Activated CD8-positive, alpha-beta memory T cell treated with anti-CD3 and anti-CD28 coated beads, Interleukin-2, amount 50 U/mL, for 24 hours (primary cell): ENCODE measurements around the gene TMEM80.

Experiments used
- DNase-seq: peaks from one replicate; pipeline ENCODE4 v3.0.0-alpha.2; 2020; ENCODE audit errors: extremely low read depth

Gene TMEM80

DNA sequence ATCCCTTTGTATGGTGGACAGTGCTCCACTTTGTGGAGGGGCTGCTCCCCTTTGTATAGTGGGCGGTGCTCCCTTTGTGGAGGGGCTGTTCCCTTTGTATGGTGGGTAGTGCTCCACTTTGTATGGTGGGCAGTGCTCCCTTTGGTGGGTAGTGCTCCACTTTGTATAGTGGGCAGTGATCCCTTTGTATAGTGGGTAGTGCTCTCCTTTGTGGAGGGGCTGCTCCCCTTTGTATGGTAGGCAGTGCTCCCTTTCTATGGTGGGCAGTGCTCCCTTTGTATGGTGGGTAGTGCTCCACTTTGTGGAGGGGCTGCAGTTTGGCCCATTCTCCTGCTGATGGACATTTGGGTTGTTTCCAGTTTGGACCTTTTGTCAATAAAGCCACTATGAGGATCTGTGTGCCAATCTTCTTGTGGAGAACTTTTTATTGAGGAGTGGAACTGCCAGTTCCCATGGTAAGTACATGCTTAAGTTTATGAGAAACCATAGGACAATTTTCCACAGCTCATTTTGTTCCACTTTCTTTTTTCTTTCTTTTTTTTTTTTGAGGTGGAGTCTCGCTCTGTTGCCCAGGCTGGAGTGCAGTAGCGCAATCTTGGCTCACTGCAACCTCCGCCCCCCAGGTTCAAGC lies 47.1 kb downstream of the TMEM80 start:
- no peak for DNase-seq

DNA sequence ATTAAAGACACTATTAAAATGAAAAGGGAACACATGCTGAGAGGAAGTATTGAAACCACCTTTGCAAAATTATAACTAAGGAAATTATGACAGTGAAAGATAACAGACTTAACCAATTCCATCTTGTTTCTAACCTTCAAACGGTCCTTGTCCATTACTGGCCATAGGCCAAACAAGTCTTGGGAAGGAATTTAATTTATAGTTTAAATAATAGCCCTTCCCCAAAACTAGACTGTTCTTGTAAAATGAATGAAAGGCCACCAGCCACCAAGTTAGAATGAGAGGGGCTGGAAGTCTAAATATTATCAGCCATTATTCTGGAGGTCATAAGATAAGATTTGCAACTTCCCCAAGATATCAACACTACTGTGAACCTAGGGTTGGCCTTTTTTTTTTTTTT lies 49.8 kb downstream of the TMEM80 start:
- DNase-seq: no peak

DNA sequence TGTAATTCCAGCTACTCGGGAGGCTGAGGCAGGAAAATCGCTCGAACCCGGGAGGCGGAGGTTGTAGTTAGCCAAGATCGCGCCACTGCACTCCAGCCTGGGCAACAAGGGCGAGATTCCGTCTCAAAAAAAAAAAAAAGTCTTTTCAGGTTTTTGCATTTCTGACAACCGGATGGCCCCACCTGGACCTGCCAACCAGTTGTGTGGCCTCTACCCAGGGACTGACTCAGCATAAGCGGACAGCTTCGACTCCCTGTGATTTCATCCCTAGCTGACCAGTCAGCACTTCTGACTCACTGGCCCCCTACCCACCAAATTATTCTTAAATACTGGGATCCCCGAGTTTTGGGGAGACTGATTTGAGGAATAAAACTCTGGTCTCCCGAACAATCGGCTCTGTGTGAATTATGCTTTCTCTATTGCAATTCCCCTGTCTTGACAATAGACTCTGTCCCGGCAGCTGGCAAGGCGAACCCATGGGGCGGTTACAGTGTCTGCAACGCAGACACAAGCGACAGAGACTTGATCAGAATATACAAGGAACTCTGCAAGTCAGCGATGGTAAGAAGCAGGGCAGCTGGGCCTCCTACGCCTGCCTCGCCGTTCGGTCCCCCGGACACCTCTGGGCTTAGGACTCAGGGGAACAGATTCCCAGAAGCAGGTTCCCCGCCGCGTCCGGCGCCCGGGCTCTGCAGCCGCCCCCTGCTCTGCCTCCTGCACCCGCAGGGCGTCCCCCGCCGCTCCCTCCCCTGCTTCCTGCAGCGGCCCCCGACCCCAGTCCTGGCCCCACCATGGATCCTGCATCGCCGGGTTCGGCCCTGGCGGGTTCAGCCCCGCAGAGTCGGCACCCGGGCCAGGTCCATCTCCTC lies 50.9 kb downstream of the TMEM80 start:
- no peak for DNase-seq

DNA sequence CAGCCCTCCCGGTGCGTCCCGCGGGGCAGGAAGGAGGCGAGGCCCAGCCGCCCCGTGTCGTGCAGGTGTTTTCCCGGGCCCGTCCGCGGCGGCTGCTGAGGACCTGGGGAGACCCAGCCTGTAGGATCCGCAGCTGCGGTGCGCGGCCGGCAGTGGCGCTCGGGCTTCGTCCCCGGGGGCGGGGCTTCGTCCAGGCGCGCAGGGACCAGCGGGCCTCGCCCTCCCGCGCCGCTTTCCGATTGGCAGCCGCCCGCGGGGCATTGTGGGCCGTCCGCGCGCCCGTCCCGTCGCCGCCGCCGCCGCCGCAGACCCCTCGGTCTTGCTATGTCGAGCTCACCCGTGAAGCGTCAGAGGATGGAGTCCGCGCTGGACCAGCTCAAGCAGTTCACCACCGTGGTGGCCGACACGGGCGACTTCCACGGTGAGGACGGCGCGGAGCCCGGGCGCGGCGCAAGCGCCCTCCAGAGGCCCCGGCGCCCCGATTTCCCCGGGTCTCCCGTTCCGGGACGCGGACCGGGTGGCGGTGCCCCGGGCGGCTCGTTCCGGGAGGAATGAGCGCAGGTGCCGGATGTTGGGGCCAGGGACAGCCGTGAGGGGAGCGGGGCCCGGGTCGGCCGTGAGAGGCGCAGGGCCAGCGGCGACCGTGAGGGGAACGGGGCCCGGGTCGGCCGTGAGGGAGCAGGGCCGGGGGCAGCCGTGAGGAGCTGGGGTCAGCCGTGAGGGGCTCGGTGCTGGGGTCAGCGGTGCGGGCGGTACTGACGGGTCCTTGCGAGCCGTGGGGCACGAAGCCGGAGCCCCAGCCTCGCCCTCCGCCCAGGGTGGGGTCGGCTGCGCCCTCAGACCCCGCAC lies 51.8 kb downstream of the TMEM80 start, which contains the start of gene TALDO1:
TSS of gene TALDO1 (plus strand) at position 307 of the 849 bp plus-strand sequence. CDS start at position 325, 18 bp downstream.
- DNase-seq: peak; percentile 54

DNA sequence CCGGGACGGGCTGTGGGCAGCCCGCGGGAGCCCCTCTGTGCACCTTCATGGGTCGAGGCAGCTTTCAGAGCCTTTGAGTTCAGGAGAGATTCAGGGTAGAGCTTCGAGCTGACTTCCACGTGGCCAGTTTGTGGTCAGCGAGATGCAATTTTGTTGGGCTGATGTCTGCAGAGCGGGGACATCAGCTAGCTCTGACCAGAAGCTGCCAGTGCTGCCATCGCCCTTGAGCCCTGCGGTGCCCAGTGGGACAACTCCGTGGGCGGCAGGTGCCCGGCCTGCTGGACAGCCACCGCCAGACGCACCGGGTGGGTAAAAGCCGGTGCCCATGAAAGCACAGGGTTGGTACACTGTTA lies 52.4 kb downstream of the TMEM80 start:
- no peak for DNase-seq

DNA sequence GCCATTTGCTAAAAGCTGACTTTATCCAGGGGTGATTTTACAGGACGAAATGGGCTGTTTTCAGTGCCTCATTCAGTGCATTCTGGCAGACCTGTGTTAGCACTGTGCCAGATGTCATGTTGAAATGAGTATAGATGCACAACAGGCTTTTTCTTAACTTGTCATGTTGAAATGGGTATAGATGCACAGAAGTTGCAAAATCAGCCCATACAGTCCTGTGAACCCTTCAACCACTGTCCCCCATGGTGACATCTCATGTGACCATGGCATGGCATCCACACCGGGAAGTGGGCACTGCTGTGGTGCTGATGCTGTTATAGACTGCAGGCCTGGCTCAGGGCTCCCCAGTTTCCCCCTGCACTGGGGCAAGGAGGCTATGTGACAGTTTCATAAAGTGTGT lies 54.1 kb downstream of the TMEM80 start:
- DNase-seq: no peak
